Measurements from ENCODE around the gene GREM1.

The GREM1 gene

DNA sequence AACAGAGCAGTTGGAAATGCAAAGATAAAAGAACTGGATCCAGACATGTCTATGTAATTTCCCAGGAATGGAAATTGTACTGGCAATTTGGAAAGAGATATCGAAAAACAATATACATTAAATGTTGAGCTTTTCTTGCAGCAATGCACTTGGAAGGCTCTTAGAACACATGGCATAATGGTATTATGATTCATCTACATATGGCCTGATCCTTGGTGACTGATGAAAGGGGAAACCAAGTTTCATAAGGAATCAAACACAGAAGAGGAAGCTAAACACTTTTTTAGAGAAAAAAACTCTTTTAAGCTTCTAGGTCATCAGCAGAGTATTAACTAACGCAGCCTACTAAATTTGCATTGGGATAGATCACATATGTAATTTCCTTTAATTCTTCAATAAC lies 12.4 kb upstream of the GREM1 start:
- DNase-seq (ENCODE audit: low spot score), result no peak
- TF ChIP-seq, protein P1, sequence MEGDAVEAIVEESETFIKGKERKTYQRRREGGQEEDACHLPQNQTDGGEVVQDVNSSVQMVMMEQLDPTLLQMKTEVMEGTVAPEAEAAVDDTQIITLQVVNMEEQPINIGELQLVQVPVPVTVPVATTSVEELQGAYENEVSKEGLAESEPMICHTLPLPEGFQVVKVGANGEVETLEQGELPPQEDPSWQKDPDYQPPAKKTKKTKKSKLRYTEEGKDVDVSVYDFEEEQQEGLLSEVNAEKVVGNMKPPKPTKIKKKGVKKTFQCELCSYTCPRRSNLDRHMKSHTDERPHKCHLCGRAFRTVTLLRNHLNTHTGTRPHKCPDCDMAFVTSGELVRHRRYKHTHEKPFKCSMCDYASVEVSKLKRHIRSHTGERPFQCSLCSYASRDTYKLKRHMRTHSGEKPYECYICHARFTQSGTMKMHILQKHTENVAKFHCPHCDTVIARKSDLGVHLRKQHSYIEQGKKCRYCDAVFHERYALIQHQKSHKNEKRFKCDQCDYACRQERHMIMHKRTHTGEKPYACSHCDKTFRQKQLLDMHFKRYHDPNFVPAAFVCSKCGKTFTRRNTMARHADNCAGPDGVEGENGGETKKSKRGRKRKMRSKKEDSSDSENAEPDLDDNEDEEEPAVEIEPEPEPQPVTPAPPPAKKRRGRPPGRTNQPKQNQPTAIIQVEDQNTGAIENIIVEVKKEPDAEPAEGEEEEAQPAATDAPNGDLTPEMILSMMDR (IDR thresholded peaks at IDR 0.05; ENCODE audit: extremely low read depth, insufficient read depth, missing control alignments), result no peak
- in situ Hi-C loops (cut with MboI; ENCODE audit: low pct_unique_long_range_greater_than_20kb, low sequenced_read_pairs, unreplicated experiment), result no loop called here

- in situ Hi-C loops (cut with MboI; ENCODE audit: low pct_unique_long_range_greater_than_20kb, low sequenced_read_pairs, unreplicated experiment), result no loop called here
- TF ChIP-seq, protein P1 (IDR thresholded peaks at IDR 0.05; ENCODE audit: extremely low read depth, insufficient read depth, missing control alignments), result no peak
- no peak for DNase-seq (ENCODE audit: low spot score)
Measured at GRCh38 chr15:32706704-32707103, 11.1 kb upstream of the GREM1 start.

- DNase-seq (ENCODE audit: low spot score), result no peak
- TF ChIP-seq, protein P1 (IDR thresholded peaks at IDR 0.05; ENCODE audit: extremely low read depth, insufficient read depth, missing control alignments), result no peak
- in situ Hi-C loops (cut with MboI; ENCODE audit: low pct_unique_long_range_greater_than_20kb, low sequenced_read_pairs, unreplicated experiment), result no loop called here
Measured at GRCh38 chr15:32707436-32707835, 10.4 kb upstream of the GREM1 start.

DNA sequence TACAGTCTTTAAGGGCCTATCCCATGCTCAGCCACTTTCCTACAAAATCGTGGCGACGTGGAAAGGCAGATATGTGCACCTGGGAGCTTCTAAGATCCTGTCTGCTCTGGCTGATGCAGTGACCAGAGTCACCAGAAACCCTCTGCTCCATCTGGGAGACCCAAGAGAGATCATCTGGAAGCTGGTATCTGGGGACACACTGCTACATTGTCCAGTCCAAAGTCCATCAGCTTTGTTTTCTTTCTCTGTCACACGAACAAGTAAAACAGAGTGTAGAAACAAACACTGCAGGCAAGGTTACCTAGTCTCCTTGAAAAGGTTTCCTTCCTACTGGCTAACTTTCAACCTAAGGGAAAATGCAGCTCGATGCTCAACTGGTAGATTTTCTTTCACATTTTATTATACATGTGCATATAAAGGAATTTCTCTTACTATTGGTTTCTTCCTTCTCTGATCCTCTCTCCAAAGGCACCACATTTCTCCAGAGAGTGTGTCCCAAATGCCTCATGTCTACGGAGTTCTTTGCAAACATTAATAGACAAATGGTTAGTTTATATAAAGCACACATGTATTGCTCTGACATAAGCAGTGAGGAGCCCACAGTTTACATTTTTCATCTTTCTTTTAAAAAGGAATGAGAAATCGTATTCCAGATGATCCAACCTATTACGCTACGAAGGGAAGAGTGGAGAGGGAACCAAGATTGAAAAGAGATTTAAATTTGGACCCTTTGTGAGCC lies 8.3 kb upstream of the GREM1 start:
- no peak for DNase-seq (ENCODE audit: low spot score)
- in situ Hi-C loops (cut with MboI; ENCODE audit: low pct_unique_long_range_greater_than_20kb, low sequenced_read_pairs, unreplicated experiment), result no loop called here
- TF ChIP-seq, protein P1 (IDR thresholded peaks at IDR 0.05; ENCODE audit: extremely low read depth, insufficient read depth, missing control alignments), result no peak

- DNase-seq (ENCODE audit: low spot score), result peak; percentile 35
- in situ Hi-C loops (cut with MboI; ENCODE audit: low pct_unique_long_range_greater_than_20kb, low sequenced_read_pairs, unreplicated experiment), result no loop called here
- TF ChIP-seq, protein P1 (IDR thresholded peaks at IDR 0.05; ENCODE audit: extremely low read depth, insufficient read depth, missing control alignments), result no peak
Measured at GRCh38 chr15:32715276-32715675, 2.5 kb upstream of the GREM1 start.

GRCh38 chr15:32716216-32716914 lies 1.4 kb upstream of the GREM1 start:
- TF ChIP-seq, protein P1 (IDR thresholded peaks at IDR 0.05; ENCODE audit: extremely low read depth, insufficient read depth, missing control alignments), result no peak
- no peak for DNase-seq (ENCODE audit: low spot score)
- in situ Hi-C loops (cut with MboI; ENCODE audit: low pct_unique_long_range_greater_than_20kb, low sequenced_read_pairs, unreplicated experiment), result no loop called here
